ENCODE measurements around the gene FBXL12.

- TF ChIP-seq CTCF (conservative IDR thresholded peaks at IDR 0.05; ENCODE audit: low read depth, low read length), result no peak
- no peak for TF ChIP-seq EZH2 (IDR thresholded peaks at IDR 0.05; ENCODE audit: borderline replicate concordance, low read depth, low read length, poor library complexity, severe bottlenecking)
Measured at GRCh38 chr19:9823816-9824215, 4.9 kb upstream of the FBXL12 start.
